Choroid plexus epithelial cell (primary cell): ENCODE data around the gene NCAM2.

Experiments
- DNase-seq: peaks from one replicate; pipeline ENCODE4 v3.0.0-alpha.2; 2010; ENCODE audit warnings: low read depth
- H3K4me3 ChIP-seq: 2 replicates; pipeline ENCODE4 v1.5.1; 2011; ENCODE audit warnings: low read depth, mild to moderate bottlenecking, control low read depth, low read length, moderate library complexity
- TF ChIP-seq, protein P1 (sequence below): conservative IDR thresholded peaks from 2 replicates; pipeline ENCODE4 v1.5.1; 2011; ENCODE audit warnings: low read depth, mild to moderate bottlenecking, control low read depth, inconsistent platforms, low read length, moderate library complexity

Gene NCAM2

DNA sequence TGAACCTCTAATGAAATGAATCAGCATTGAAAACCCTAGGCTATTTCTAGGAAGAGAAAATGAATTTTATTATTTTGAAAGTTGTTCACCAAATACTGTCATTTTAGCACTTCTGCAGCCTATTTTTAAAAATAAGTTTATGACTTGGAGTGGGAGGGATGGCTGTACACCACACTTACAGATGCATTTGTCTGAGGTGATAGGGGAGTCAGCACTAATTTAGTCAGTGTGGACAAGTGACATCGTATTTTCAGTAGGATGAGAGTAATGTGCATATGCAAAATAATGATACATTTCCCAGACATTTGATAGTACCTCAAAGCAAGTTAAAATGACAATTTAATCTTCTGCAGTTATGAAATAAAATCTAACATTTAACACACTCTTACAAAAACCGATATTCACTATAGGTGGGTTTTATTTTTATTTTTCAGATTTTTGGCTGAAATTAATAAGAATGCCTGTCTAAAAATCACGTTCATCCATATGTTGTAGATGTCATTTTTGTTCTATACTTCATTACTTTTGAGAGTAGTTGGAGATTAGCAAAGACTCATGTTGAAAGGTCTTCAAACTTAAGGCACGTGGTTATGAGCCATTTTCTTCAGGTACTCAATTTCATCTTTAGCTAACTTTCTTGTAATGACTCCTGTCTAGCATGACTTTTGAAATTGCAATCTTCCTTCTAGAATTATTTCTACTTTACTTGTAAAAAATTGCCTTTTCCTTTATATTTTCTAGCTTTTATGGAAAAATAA lies 186.7 kb downstream of the NCAM2 start:
- DNase-seq = no peak
- H3K4me3 ChIP-seq = no peak overlapping the region

DNA sequence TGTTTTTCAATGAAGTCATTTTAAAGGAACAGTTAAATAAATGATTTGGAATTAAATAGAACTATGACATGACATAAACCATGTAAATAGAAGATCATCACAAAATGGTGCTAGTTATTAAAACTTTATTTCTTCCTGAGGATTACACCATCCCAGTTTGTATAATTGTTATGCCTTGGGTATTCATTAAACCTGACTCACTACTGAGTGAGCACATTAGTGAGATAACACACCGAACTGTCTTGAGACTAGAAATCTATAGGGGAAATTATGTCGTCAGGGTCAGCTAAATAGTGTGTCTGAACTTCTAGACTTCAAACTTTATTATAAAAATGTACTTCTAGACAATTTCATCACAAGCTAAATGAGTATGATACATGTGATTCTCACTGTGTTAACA lies 189.4 kb downstream of the NCAM2 start:
- DNase-seq = no peak
- TF ChIP-seq, protein P1, sequence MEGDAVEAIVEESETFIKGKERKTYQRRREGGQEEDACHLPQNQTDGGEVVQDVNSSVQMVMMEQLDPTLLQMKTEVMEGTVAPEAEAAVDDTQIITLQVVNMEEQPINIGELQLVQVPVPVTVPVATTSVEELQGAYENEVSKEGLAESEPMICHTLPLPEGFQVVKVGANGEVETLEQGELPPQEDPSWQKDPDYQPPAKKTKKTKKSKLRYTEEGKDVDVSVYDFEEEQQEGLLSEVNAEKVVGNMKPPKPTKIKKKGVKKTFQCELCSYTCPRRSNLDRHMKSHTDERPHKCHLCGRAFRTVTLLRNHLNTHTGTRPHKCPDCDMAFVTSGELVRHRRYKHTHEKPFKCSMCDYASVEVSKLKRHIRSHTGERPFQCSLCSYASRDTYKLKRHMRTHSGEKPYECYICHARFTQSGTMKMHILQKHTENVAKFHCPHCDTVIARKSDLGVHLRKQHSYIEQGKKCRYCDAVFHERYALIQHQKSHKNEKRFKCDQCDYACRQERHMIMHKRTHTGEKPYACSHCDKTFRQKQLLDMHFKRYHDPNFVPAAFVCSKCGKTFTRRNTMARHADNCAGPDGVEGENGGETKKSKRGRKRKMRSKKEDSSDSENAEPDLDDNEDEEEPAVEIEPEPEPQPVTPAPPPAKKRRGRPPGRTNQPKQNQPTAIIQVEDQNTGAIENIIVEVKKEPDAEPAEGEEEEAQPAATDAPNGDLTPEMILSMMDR = no peak

More for the DNA sequence above, 186.7 kb downstream of the NCAM2 start:
- TF ChIP-seq, protein P1 = no peak

GRCh38 chr21:21188513-21189195 lies 190.4 kb downstream of the NCAM2 start:
- TF ChIP-seq, protein P1 = no peak
- peak; percentile 77 for DNase-seq
- no peak overlapping the region for H3K4me3 ChIP-seq

More for the DNA sequence above, 189.4 kb downstream of the NCAM2 start:
- no peak overlapping the region for H3K4me3 ChIP-seq

DNA sequence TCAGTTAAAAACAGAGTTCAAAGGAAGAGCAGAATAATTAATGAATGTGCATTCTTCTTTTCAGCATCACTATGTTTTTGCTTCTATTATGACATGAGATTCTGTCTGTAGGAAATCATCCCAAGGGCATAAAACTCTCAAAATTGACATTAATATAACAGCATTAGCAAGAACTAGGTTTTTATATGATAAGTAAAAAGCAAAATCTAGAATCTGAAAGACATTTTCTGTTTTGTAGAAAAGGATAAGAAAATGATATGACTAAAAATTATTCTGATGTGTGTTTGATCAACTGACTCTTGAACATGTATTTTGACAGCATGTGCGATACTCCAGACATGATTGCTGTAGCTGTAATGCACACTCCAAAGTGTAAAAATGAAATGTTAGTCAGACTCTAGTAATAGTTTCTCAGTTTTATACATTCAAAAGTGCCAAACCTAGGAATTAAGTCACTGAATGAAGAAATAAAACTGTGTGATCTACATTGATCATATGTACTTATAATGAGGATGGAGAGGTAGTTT lies 197.3 kb downstream of the NCAM2 start:
- TF ChIP-seq, protein P1 = no peak
- no peak for DNase-seq
- H3K4me3 ChIP-seq = no peak overlapping the region

DNA sequence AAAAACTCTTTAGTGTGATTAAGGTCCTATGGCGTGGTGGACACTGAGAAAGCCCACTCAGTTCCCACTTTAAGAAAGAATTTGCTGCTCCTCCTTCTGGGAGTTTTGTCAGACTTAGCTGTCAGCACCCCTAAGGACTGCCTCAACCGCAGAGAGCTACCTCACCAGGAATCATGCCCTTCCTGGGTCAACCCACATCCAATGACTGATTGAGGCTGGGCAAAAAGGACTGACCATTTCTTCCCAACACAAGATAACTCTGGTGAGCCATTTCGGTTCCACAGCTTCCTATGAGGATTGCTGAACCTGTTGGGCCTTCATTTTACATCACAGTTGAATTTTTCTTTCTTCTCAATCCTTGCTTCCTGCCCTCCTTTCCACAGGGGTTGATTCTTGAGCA lies 197.9 kb downstream of the NCAM2 start:
- H3K4me3 ChIP-seq = no peak overlapping the region
- TF ChIP-seq, protein P1 = no peak
- peak; percentile 74 for DNase-seq

GRCh38 chr21:21196848-21197247 lies 198.6 kb downstream of the NCAM2 start:
- no peak overlapping the region for H3K4me3 ChIP-seq
- DNase-seq = no peak
- TF ChIP-seq, protein P1 = no peak
